Breast epithelium (tissue), 3 donors: ENCODE results near the gene REEP6.

ENCODE experiments used
- CTCF ChIP-seq, 3 donors: fragments of 450-650 bp; IDR thresholded peaks; one replicate each; pipeline ENCODE4 v1.5.1; 2016 to 2017; ENCODE audit warnings: antibody characterized with exemption in 3 of 3, mild to moderate bottlenecking in 3 of 3, moderate library complexity in 3 of 3
- POLR2A ChIP-seq: fragments of 450-650 bp; IDR thresholded peaks from one replicate; pipeline ENCODE4 v1.6.1; 2016; ENCODE audit warnings: antibody characterized with exemption, mild to moderate bottlenecking, moderate library complexity
- POLR2AphosphoS5 ChIP-seq, 3 donors: sonication (generic); formaldehyde crosslinking; IDR thresholded peaks; one replicate each; pipeline ENCODE4 v1.6.1; 2017; ENCODE audit warnings: antibody characterized with exemption in 3 of 3

DNA sequence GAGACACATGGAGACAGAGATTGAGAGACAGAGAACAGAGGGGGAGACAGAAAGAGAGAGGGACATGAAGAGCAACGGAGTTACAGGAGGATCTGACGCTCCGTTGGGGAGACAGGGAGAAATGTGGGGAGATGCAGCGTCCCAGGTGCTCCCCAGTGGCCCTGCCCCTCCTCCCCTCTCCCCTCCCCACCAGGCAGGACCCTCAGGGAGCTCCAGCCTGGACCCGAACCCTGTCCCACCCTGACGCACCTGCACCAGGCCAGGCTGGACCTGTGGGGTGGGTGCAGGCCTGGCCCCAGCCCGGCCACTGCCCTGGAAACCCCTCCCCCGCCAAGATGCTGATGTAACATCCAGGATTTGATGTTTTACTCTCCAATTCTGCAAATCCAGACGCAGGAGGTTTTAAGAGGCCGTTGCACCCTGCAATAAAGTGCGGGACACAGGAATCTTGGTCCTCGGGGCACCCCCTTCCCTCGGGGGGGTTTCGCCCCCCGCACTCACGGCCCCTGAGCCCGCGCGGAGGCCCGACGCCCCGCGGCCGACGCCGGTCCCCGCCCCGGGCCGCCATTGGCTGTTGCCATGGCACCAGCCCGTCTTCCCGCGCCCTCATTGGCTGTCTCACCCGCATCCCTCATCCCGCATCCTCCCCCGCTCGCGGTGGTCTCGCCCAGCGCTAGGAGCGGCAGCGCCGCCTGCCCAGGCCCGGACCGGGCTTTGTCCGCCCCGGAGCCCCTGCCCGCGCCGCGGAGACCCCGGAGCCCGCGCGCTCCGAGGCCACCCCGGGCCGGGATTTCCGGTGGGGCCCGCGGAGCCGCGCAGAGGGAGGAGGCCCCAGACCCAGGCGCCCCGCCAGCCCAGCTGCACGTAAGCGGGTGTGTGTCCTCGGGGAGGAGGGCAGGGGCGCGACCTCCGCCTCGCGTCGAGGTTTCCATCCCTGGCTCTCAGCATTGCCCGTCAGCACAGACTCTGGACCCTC is 41.2 kb upstream of the REEP6 start, which contains the start of gene APC2:
- TF ChIP-seq CTCF (IDR thresholded peaks at IDR 0.05) (no peak), POLR2A (no peak), POLR2AphosphoS5 (IDR thresholded peaks at IDR 0.05) (no peak)
